Effector CD8-positive, alpha-beta T cell (primary cell): Measurements from ENCODE around the gene ICA1.
"Not testable (repeated sequence)": the region's sequence is repeated elsewhere in the genome, so short reads cannot be mapped to it uniquely, and the experiment has no call there.

ENCODE experiments used
- DNase-seq: peaks from one replicate; lab custom pipeline; 2025; lab: John Stamatoyannopoulos, UW

The ICA1 gene

DNA sequence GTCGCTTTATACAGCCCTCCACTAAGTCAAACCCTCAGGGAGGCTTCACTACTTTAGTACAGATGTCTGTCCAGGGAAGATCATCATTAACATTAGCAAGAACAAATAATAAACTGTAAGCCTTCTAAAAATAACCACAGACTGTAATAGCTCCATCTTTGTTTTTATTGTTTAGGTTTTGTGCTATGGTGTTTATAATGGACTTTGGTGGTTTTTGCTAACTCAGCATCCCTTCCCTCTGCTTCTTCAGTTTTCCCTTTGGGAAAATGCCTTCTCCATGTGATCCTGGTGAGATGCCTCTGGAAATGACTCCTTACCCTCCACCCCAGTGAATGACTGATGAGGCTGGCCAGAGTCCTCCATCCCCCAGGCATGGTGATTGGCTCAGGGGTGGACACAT lies 131.3 kb downstream of the ICA1 start:
- DNase-seq = no peak

DNA sequence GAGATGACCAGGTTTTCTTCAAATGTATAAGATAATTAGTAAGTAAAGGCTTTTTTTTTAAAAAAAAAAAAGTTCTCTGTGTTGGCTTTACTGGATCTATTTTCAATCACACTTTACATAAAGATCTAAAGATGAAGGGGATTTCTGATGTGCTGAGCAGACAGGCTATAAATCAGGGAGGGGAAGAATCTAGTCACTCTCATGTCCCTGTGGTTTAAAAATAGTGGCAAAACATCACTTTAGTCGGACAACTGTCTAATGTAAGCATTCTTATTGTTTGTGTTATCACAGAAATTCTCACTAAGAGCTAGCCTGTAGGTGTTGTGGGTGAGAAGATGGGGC lies 132.7 kb downstream of the ICA1 start:
- no peak for DNase-seq

DNA sequence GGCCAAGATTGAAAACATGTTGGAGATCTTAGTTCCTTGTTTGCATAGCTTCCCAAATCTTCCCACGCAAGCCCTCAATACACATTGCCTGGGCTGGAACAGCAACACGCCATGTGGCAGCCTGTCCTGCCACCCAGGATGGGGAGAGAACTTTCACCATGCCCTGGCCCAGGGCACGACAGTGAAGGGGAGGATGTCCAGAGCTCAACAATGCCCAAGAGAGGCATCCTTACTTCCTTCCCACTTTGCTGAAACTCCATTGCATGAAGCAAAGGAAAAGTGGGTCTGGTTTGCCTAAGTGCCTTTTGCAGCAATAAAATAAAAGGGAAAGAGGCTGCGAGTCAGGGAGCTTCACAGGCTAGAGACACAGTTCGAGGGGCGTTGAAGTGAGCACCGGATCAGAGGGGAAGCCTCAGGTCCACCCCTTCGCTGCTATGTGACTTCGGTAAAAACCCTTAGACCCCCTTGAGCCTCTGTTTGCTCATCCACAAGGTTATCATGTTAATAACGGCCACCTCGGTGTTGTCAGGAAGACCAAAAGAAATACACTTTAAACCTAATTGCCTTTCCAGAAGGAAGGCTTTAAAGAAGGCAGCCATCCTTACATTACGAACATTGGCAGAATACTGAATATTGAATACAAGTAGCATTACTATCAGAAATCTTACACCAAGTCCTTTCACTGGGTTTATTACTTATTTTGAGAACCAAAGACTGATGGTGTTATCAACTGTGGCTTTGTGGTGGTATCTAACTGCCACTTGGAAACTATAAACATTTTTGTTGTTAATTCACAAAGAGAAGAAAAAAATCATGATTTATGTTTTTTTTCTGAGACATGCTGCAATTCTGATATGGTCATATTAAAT lies 133.3 kb downstream of the ICA1 start:
- DNase-seq = no peak

DNA sequence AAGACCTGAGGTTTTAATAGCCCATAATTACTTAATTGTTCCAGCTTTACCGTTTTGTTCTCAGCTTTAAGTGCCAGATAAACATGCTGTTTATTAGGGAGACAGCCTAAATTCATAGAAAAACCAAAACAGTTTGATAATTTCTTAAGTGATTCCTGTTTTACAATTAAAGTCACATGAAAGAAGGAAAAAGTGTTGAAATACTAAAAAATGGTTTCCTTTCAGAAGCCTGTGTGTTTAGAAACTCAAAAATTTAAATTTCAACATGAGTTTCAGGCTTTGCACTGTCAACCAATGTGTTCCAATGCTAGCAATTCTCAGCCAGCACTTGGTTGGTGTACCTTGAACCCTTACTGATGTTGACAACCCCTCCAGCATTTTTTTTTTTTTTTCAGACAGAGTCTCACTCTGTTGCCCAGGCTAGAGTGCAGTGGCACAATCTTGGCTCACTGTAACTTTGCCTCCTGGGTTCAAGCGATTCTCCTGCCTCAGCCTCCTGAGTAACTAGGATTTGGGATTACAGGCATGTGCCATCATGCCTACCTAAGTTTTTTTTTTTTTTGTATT lies 135.3 kb downstream of the ICA1 start:
- DNase-seq = no peak

DNA sequence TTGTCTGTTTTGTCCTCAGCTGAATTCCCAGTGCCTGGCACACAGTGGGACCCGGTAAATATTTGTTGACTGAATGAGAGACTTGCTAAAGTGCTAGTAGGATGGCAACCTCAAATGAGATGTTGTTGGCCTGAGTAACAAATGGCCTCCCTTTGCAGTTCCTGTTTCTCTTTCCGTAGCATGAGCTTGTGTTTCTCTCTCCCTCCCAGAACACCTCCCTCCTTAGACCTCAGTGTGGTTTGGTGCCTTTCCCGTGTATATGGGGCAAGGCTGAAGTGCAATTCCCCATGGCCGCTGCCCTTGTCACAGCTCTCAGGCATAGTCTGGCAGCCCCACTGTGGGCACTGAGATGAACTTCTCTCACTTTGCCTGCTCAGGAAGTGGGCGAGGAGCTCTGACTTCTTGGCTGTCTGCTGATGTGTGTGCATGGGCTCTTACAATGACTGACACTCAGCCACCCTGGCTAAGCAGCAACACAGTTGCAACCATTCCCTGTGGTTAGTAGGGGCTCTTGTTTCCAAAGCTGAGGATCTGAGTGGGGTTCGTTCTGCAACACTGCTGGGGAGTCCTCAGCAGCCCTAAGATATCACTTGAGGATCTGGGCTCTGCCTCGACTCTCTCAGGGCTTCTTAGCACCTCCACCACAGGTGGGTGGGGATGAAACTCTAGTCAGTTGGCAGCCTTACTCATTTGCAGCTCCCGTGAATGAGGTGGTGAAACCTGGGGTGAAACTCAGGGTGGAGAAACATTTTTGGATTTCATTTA lies 136.1 kb downstream of the ICA1 start:
- DNase-seq = peak; percentile 25

DNA sequence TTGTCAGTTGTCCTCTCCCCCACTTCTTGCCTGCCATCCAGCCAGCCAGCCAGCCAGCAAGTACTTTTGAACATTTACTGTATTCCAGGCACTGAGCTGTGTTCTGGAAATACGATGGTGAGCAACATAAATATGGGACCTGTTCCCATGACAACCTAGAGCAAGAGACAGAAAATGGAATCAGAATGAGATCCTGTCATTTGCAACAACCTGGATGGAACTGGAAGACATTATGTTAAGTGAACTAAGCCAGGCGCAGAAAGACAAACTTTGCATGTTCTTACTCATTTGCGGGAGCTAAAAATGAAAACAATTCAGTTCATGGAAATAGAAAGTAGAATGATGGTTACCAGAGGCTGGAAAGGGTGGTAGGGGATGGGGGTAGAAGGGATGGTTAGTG lies 140.7 kb downstream of the ICA1 start:
- DNase-seq = no peak

DNA sequence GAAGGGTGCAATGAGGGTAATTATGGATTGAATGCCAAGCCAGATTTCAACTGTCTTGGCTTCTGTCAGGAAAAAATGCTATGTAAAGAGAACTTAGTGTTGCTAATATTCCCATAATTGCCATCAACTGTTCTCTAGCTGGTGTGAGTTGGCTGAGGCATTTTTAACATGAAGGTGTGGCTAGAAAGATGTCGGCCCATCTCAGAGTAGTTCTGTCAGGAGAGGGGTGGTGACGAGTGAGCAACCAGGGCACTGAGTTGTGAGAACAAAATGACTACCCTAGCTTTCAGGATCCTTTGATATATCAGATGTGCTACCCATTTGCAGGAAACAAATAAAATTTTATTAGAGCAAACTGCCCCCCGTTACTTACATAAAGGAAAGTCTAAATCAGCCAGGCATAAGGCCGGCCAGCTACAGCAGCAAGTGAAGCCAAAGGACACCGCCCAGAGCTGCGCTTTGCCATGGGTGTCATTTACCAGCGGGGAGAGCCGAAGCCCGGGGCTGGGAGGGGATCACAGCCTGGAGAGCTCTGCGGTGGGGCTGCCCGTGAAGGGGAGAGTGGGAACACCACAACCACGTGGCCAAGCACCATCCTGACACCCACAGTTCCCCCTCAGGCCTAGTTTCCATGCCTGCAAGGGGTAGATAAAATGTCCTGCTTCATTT lies 141.4 kb downstream of the ICA1 start:
- DNase-seq = no peak

DNA sequence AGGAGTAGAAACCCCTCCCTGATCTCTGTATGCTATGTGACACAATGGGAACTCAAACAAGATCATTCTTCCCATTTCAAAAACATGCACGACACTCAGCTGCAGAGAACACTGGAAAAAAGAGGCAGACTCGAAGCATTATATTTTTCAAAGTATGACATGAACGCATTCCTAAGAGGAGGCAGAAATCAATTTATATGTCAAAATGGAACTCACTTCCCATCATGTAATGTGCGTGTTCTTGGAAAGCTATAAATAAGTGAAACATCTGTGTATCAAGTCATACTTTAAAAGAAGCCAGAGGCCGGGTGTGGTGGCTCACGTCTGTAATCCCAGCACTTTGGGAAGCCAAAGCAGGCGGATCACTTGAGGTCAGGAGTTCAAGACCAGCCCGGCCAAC lies 142.7 kb downstream of the ICA1 start:
- DNase-seq = no peak

DNA sequence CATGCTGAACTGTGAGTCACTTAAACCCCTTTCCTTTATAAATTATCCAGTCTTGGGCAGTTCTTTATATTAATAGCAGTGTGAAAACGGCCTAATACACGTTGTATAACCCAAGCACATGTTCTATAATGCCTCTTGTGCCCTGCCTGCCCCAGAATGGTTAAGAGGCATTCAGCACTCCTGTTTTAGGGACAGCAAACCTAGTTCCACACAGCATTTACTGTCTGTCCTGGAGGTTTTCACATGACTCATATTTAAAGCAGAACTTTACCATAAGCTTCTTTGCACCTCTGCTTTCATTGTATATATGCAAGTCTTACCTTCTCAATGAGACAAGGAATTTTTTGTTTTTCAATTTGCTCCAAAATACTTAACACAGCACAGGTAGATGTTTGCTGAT lies 144.8 kb downstream of the ICA1 start:
- DNase-seq = no peak

DNA sequence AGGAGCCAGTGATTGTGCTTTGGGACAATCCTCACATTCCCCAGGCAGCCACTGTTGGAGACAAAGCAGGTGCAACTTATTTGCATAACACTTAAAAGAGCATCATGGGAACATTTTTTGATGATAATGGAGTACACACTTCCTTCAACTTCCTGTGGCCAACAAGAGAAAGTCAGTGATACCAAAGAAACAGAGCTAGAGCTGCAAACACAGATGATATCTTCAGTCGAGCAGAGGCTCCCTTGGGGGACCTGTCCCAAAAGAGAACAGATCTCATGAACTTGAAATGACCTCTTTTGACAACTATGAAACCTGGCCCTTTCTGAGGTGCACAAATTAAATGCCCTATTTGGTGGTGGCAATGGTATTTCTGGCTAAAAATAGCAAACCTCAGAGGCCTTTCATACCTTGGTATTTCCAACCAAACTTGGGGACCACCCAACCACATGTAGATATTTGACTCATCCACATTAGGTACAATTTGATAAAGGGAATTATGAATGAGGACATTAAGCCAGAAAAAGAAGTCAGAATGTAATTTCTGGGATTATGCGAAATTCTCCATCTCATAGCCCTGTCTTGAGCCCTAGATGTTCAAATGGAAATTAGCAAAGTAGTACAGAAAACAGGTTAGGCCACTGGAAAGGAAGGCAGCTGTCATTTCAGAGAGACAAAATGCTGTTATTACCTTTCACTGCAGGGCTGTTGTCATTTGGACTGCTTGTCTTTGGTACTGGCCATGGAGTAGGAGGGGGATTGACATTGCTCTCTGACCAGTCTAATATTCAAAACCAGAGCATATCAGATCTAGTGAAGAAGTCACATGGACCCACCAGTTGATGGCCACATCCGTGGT lies 146.2 kb downstream of the ICA1 start:
- DNase-seq = no peak

DNA sequence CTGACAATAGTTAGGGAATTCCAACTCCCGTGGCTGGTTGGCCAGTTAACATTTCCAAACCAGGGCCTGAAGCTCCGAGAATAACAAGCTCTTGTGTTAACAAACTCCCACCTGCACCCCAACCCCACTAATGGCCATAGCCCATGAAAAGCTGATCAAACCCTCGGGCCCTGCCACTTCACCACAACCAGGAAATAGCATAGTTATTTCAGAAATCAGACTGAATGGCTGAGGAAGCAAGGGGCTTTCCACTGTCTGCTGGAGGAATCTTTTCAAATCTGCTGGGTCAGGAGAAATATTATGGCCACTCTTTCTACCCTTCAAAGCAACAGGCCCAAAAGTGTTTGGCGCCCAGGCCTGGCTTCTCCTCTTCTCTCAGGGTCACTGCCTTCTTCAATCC lies 147.8 kb downstream of the ICA1 start:
- DNase-seq = no peak

DNA sequence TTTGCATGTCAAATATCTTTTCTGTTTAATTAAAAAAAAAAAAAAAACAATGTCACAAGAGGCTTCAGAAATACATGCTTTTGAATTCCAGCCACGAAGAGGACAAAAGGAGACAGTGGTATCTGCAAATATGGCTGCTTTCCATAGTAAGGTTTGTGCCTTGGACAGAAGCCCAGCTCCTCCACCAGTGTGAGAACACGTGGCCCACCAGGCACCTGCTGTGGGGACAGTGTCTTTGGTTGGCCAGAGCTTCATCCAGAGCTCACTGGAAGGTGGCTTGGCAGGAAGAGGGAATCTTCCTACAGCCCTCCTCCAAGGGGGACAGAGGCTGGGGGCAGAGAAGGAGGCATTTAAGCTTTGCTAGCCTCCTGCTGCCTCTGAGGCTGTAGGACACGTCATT lies 148.8 kb downstream of the ICA1 start:
- DNase-seq = no peak

DNA sequence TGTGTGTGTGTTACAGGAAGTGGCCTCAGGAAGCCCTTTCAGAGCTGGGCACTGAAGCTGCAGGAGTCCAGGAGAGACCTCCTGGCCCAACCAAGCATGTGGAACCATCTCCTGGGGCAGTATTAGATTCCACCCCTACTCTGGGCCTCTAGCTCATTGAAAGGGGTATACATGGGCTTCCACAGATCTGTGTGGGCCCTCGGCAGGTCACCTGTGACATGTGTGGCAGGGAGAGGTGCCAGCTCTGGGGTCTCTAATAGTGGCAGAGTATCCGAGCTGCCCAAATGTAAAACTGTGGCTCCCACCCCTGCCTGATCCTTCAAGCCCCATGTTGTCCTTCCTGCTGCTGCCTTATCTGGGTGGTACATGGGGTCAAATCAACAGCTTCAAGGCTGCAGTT lies 149.3 kb downstream of the ICA1 start:
- DNase-seq = no peak

DNA sequence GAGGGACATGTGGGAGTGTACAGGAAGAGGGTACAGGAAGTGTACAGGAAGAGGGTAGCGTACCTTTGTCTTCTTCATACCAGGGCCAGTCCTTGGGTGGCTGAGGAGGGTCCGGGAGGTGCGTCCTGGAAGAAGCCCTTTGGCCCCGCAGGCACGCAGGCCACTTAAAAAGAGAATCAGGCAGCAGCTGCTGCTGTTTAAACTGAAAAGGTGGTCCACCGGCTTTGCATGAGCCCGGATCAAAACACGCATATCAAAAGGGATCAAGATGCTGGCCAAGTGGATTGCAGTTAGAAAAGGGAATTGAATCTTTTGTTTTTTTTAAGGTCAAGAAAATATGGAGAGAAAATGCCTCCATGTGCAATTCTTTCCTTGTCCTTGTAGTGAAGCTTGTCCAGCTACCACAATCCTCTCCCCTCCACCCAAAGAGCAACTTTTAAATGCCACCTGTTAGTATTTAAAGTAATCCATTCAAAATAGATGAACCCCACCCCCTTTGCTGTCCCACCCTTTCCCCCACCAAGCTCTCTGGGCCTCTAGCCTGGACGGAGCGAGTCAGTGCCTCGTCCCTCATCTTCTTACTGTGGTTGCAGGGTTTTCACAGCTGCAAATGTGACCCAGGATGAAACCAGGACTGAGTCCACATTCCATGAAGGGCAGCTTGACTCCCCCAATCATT lies 150.5 kb downstream of the ICA1 start:
- DNase-seq = no peak

DNA sequence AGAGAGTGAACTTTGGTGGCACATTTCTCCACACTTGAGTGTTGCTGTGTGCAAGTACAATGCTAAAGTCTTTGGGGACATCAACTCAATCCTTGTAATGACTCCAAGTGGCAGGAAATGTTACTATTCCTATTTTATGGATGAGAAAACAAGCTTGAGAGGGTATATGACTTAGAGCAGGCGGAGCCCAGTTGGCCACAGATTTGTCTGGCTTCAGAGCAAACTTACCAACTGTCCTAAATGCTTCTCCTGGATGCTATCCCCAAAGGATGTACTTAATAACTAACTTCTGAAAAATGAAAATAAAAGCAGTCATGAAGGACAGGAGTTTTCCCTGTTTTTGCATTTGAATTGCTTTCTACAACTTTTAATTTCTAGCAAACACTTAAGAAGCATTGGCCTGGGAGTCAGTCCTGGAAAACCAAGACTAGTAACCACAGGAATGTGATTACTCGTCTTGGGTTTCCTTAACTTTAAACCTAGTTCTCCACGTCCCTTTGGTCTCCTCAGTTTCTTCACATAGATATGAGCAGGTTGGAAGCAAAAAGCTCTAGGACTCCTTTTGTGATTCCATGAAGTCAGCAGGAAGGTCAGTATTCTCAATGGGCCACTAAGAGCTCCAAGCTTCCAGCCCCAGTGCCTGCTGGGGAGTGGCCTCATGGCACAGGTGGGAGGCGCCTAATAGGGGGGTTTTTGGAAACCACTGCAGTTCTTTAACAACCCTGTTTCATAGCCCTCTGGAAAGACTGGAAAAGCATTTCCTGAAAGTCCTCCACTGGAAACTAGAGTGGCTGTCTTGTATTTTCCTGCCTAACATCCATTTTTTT lies 152.6 kb downstream of the ICA1 start:
- no peak for DNase-seq

DNA sequence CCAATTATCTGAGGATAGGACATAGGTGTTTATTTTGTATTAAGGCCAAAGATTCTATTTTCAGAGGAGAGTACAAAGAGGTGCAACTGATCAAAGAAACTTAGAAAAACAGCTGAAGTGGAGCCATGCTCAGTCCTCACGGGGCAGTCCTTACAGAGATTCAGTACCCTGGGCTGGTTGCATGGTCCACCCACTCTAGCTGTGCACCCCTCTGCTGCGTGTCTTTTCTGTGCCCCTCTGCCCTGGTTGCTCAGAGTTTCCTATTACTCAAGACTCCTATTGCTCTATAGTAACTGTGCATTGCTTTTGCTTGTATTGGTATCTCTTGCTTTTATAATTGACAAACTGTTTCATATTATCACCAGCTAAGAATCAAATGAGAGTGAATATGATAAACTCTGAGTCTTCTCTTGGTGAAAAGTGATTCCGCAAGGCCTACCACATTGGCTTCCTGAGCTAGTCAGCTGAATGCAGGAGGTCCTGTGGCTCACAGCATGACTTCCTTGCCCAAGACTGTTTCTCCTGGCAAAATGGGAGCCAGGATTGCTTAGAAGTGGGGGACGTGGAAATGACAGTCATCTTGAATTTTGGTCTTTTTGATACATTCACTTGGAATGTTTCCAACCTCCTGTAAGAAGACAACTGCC lies 156.4 kb downstream of the ICA1 start:
- no peak for DNase-seq

DNA sequence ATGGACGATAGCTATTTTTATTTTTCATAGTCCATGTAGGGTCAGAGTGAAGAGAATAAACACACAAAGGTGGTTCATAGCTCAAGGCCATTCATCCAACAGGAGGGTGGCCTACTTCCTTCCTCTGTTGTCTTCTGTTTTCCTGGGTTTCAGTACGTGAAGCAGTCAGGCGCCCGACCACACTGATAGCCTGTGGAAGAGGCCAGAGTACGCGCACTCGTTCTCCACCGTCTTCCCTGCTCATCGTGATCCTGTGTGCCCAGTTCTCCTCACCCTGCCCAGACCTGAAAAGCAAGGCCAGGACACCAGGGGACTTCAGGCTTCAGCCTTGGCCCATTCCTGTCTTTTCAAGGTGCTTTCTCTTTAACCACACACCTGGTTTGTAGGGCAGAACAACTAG lies 158.7 kb downstream of the ICA1 start:
- no peak for DNase-seq

DNA sequence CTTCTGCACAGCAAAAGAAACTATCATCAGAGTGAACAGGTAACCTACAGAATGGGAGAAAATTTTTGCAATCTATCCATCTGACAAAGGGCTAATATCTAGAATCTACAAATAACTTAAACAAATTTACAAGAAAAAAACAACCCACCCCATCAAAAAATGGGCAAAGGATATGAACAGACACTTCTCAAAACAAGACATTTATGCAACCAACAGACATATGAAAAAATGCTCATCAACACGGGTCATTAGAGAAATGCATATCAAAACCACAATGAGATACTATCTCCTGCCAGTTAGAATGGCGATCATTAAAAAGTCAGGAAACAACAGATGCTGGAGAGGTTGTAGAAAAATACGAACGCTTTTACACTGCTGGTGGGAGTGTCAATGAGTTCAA lies 160.7 kb downstream of the ICA1 start:
- DNase-seq = not testable (repeated sequence)
